NOMO-1 (cell line): ENCODE data around the gene ZNF618.
A peak's percentile ranks its signal among the peaks of the same experiment; 100 is the strongest.
"Not testable (repeated sequence)": the region's sequence is repeated elsewhere in the genome, so short reads cannot be mapped to it uniquely, and the experiment has no call there.

ENCODE experiments used
- DNase-seq, 2 experiments: peaks; one replicate each; lab custom pipeline; 2025; ENCODE audit not compliant: unreplicated experiment in 2 of 2; lab: John Stamatoyannopoulos, UW

Gene ZNF618

DNA sequence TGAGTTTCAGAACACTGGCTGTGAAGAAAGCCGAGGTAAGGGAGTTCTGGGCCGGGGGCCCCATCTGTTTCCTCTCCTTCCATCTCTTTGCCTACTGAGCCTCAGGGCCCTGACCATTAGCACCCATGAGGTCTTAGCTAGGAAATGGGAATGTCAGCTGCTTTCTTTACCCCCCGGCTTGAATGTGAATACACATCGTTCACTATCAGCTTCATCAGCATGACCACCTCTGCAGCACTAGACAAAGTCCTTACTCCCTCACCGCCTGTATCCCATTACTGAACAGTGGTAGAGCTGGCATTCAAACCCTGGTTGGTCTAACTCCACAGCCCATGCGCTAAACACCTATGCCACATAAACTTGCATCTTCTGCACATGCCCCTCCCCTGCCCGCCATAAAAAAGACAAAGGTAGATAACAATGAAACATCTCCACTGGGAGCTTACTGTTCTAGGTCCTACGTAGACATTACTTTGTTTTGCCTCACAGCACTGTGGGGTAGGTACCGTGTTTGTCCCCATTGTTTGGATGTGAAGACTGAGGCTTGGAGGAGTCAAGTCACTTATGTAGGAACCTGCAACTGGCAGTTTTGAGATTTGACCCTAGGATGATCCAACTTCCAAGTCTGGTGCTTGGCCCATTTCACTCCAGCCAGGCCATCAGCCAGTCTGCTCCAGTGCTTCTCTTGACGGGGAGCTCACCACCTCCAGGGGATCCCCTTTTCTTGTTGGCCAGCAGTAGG lies 108.7 kb downstream of the ZNF618 start:
- DNase-seq: no peak

- DNase-seq: no peak
These were observed 110.0 kb downstream of the ZNF618 start for GRCh38 chr9:113985968-113986585.

DNA sequence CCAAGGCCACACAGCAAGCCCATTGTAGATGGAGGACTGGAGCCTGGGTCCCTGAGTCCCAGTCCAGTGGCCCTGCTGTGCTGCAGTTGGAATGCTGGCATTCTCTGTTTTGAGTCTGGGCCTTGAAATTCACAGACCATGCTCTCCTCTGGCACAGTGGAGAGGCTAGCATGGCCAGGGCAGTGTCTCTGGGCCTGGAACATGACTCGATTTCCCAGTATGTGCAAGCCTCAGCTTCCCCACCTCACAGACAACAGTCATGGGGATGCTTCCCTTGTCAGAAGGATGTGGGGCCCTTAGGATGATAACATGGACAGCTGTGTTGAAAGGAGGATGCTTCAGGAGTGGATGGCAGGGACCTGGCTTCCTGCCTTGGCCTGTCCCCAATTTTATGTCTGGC lies 110.8 kb downstream of the ZNF618 start:
- DNase-seq: no peak

DNA sequence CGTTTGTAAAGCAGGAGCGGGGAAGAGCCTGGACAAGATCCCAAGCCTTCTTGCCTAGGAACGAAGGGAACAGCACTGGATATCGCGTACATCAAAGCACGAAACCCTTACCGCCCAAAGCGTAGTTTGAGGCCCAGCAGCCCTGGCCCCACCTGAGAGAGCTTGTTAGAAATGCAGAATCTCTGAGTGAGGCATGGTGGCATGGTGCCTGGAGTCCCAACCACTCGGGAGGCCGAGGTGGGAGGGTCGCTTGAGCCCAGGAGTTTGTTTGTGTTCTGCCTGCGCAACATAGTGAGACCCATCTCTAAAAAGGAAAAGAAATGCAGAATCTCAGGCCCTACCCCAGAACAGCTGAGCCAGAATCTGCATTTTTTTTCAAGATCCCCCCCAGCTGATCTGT lies 111.4 kb downstream of the ZNF618 start:
- no peak for DNase-seq

- no peak for DNase-seq
These were observed 112.4 kb downstream of the ZNF618 start for GRCh38 chr9:113988385-113989016.

GRCh38 chr9:113989017-113989713 lies 113.1 kb downstream of the ZNF618 start:
- no peak for DNase-seq

- DNase-seq: no peak
These were observed 113.8 kb downstream of the ZNF618 start for GRCh38 chr9:113989714-113990569.

GRCh38 chr9:113990570-113990907 lies 114.4 kb downstream of the ZNF618 start:
- DNase-seq: no peak

DNA sequence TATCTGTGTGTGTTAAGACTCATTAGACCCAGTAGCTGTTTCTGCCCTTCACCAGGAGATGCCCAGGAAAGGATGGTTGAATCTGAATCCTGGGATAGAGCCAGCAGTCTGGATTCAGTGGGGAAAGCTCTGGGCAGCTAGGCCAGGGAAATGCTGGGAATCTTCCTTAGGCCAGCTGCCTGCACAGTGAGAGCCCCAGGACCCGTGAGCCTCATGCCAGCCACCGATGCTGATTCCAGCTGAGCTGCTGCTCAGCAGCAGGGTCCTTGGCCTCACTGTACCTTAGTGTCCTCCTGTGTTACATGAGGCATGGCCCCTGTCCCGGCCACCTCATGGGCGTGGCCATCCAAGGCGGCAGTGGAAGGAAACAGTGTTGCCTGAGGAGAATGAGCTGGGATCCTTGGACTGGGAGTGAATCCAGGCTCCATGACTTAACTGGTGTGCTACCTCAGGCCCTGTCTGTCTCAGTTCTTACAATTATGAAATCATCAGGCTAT lies 114.9 kb downstream of the ZNF618 start:
- DNase-seq: no peak

GRCh38 chr9:113991714-113992113 lies 115.6 kb downstream of the ZNF618 start:
- DNase-seq: no peak

- DNase-seq: no peak
These were observed 116.3 kb downstream of the ZNF618 start for GRCh38 chr9:113992276-113992951.

DNA sequence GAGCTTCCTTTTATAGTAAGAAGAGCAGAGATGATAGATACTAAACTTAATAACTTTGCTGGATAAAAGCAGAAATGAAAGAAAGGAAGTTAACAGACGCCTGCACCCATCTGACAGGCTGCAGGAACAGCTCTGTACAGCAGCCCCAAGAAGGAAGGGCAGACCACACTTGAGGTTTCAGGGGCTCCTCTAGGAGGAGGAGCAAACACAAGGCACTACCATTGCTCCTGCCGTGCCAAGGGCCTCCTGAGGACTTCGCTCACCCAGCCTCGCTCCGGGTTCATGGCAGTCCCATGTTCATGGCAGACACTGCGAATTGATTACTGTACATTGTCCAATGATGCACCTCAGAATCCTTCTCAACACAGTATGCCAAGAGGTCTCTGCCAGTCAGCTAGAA lies 116.9 kb downstream of the ZNF618 start:
- peak; percentile 78 to 93 for DNase-seq

DNA sequence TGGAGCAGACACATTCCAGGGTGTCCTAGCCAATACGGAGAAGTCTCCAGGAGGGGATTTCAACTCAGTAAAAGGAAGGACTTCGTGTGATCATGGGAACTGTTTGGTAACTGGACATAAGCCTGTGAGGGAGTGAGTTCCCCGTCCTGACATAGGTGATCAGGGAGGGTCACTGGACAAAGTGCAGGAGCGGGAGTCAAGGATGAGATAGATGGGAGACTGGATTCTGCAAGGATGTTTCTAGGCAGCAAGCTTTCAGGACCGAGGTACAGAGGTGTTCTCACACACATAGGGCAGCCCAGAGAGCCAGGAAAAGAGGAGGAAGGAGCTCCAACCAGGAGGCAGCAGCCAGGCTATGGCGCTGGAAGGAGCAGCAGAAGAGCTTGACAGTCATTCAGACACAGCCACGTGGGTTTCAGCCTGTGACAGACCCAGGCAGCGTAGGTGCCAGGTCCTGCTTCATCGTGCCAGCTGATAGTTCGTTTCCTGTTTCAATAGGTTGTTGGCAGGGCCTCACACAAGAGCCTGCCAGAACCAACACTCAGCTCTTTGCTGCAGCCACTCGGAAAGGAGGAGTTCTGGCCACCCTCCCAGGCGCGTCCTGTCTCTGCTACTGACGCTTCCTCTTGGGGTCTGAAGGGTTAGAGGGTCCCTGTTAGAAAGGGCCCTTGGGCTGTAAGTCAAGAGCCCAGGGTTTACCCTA lies 117.9 kb downstream of the ZNF618 start:
- DNase-seq: peak in 1 of 2 experiments; percentile 21

- no peak for DNase-seq
These were observed 119.3 kb downstream of the ZNF618 start for GRCh38 chr9:113995401-113995800.

- no peak for DNase-seq
These were observed 119.9 kb downstream of the ZNF618 start for GRCh38 chr9:113995963-113996362.

DNA sequence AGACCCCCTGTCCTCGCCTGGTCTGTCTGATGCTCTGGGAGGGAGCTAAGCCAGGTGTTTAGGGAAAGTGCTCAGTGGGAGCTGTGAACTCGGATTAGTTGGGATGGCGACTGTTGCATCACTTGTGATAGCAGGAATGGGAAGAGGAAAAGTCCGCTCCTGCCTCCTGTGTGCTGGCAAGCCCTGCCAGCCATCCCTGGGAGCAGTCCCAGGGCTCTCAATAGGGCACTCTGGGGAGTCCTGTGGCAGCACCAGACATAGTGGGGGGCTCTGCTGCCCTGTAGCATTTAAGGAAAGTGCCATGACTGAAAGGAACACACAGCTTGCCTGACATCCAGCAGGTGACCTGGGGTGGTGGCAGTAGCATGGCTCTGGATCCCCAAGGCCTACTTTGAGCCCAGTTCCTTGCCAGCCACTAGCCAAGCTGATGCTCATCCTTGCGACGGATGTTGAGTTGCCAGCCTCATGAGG lies 120.5 kb downstream of the ZNF618 start:
- DNase-seq: no peak

GRCh38 chr9:113997064-113997463 lies 121.0 kb downstream of the ZNF618 start:
- DNase-seq: not testable (repeated sequence)

DNA sequence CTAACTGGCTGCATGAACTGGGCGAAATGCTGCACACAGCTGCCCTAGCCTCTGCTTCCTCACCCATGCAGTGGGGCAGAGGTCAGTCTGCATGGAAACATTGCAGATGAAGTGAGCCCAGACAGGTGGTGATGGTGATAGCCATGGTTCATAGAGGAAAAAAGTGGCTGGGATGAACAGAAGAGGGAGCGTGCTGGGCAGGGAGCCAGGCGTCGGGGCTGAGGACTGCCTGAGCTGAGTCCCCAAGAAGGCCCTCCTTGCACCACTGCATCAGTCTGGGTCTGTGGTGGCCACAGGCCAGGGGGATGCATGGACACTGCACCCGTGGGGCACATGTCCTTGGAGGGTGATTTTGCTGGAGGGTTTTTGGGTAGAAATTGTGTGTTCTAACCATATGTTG lies 121.5 kb downstream of the ZNF618 start:
- no peak for DNase-seq

DNA sequence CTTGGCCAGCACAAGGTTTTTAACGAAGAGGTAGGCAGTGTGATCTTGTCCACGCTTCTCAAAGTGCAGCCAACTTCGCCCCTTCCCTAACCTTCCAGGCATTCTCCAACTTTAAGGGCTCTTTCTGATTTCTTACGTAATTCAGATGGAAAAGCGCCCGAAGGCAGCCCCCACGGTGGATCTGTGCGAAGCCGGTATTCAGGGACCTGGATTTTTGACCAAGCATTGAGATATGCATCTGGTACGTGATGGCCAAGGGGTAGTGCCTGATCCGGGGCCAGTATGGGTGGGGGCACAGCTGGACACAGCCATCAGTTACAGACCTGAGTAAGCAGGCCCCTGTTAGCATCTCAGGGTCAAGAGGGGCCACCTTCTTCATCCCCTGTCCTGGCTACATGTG lies 122.0 kb downstream of the ZNF618 start:
- no peak for DNase-seq
